Gastrocnemius medialis (tissue), 4 donors: Measurements from ENCODE around the gene GALNT7. TPM values are rescaled to one million over a fixed set of nuclear protein-coding genes. Genes with fewer than 3 reads are reported as not detected.
A peak's percentile ranks its signal among the peaks of the same experiment; 100 is the strongest.

Experiments
- ATAC-seq, 2 donors: fragments of 150-250 bp; one replicate each; pipeline ENCODE4 v1.9.1; 2016
- DNase-seq, 2 donors: peaks; one replicate each; pipeline ENCODE4 v3.0.0-alpha.2; 2019
- H3K27ac ChIP-seq, 4 donors: fragments of 200-600 bp; sonication (generic); 1 replicate in 1 of 4; 2 replicates in 3 of 4; pipeline ENCODE4 v1.5.1; 2016 to 2018; ENCODE audit warnings: mild to moderate bottlenecking in 2 of 4, moderate library complexity in 1 of 4
- H3K27me3 ChIP-seq, 3 donors: fragments of 200-600 bp; sonication (generic) in 2 of 3; 1 replicate in 1 of 3; 2 replicates in 2 of 3; pipeline versions ENCODE4 v1.5.1 to v1.6.0; 2016 to 2019; ENCODE audit warnings: mild to moderate bottlenecking in 1 of 3, moderate library complexity in 1 of 3
- H3K36me3 ChIP-seq, 2 donors: fragments of 200-600 bp; sonication (generic) in 1 of 2; one replicate each; pipeline ENCODE4 v1.5.1; 2017 to 2018
- H3K4me1 ChIP-seq, 2 donors: fragments of 200-600 bp; sonication (generic) in 1 of 2; one replicate each; pipeline ENCODE4 v1.5.1; 2016 to 2017; ENCODE audit warnings: mild to moderate bottlenecking in 2 of 2
- H3K4me3 ChIP-seq, 4 donors: fragments of 200-600 bp; sonication (generic) in 3 of 4; 1 replicate in 1 of 4; 2 replicates in 3 of 4; pipeline ENCODE4 v1.5.1; 2016 to 2019; ENCODE audit warnings: mild to moderate bottlenecking in 2 of 4
- H3K9me3 ChIP-seq, 3 donors: fragments of 200-600 bp; sonication (generic) in 2 of 3; 1 replicate in 1 of 3; 2 replicates in 2 of 3; pipeline ENCODE4 v1.5.1; 2016 to 2019
- POLR2A ChIP-seq, 2 donors: fragments of 450-650 bp; IDR thresholded peaks; one replicate each; pipeline ENCODE4 v1.6.1; 2017; ENCODE audit warnings: antibody characterized with exemption in 2 of 2, mild to moderate bottlenecking in 2 of 2, moderate library complexity in 2 of 2
- in situ Hi-C, 4 donors: fragments of 200-750 bp; cut with MboI; loops; one replicate each; pipeline versions ENCODE4 v1.15.0 to v1.8.0; 2017; ENCODE audit warnings: low sequenced_read_pairs in 4 of 4
- intact Hi-C: fragments of 100-400 bp; cut with DNase I; formaldehyde crosslinking; loops from one replicate; pipeline ENCODE4 v1.15.1; 2023; ENCODE audit warnings: low total_unique reads
- total RNA-seq, 4 donors: library from RNA; depleted of rRNA; stranded (reverse); fragments of >200 nt; gene quantifications; one replicate each; pipeline versions ENCODE4 v1.1.0 to v1.2.3, GENCODE V29; 2016
- TF ChIP-seq, protein P1 (sequence below), 5 experiments: fragments of 450-650 bp in 3 of 5; fragments of 200-600 bp in 2 of 5; sonication (generic) in 2 of 5; IDR thresholded peaks in 4 of 5; conservative IDR thresholded peaks in 1 of 5; 1 replicate in 4 of 5; 2 replicates in 1 of 5; pipeline ENCODE4 v1.5.1; 2016 to 2019; ENCODE audit warnings: antibody characterized with exemption in 5 of 5, mild to moderate bottlenecking in 3 of 5, moderate library complexity in 3 of 5

GALNT7 gene
- total RNA-seq, 4 donors from 2014 or later = 0.91 to 2.8 (median 1.1) TPM

DNA sequence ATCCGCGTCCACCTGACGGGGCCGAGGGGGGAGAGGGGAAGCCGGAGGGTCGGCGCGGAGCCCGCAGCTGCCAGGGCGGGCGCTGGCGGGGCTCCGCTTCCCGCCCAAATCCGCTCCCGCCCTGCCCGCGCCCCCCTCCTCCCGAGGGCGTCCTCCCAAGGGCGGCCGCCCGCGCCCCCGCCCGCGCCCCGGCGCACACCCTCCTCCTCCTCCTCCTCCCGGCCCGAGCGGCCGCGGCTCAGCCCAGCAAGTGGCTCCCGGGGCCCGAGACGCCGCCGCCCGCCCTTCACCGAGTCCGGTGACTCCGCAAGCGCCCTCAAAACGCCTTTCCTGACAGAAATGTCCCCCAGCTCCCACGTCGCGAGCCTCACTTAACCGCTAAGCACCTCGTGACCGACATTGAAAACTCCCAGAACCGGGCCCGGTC, 165.1 kb downstream of the GALNT7 start:
- DNase-seq (peak in 1 of 2 donors; percentile 21), ATAC-seq (peak; percentile 14 to 20)
- in situ Hi-C loops = loop anchor here in 1 of 4 donors (25.0 kb wide), 1 partner anchor 954 kb away; the partner anchor contains the start of genes CEP44 and FBXO8
- peak overlapping the region; percentile 94 to 99 (median 98) for H3K27ac ChIP-seq
- H3K9me3 ChIP-seq = no peaks in the 10 kb centered on the region
- intact Hi-C loops = loop anchor here (1.0 to 2.0 kb wide), 2 partner anchors 38 to 949 kb away; partner anchors contain the start of genes CEP44 and FBXO8
- no peaks in the 10 kb centered on the region for H3K27me3 ChIP-seq
- peaks cover 0 to 32% of the 10 kb centered on the region in 2 donors for H3K36me3 ChIP-seq
- peak overlapping the region; percentile 83 to 98 (median 92) for H3K4me3 ChIP-seq
- peaks cover 8 to 20% of the 10 kb centered on the region in 2 donors for H3K4me1 ChIP-seq
- TF ChIP-seq, protein P1, sequence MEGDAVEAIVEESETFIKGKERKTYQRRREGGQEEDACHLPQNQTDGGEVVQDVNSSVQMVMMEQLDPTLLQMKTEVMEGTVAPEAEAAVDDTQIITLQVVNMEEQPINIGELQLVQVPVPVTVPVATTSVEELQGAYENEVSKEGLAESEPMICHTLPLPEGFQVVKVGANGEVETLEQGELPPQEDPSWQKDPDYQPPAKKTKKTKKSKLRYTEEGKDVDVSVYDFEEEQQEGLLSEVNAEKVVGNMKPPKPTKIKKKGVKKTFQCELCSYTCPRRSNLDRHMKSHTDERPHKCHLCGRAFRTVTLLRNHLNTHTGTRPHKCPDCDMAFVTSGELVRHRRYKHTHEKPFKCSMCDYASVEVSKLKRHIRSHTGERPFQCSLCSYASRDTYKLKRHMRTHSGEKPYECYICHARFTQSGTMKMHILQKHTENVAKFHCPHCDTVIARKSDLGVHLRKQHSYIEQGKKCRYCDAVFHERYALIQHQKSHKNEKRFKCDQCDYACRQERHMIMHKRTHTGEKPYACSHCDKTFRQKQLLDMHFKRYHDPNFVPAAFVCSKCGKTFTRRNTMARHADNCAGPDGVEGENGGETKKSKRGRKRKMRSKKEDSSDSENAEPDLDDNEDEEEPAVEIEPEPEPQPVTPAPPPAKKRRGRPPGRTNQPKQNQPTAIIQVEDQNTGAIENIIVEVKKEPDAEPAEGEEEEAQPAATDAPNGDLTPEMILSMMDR (IDR thresholded peaks at IDR 0.05 in 4 of 5, conservative IDR thresholded peaks at IDR 0.05 in 1 of 5) = no peak
- no peak for TF ChIP-seq POLR2A (IDR thresholded peaks at IDR 0.05)

DNA sequence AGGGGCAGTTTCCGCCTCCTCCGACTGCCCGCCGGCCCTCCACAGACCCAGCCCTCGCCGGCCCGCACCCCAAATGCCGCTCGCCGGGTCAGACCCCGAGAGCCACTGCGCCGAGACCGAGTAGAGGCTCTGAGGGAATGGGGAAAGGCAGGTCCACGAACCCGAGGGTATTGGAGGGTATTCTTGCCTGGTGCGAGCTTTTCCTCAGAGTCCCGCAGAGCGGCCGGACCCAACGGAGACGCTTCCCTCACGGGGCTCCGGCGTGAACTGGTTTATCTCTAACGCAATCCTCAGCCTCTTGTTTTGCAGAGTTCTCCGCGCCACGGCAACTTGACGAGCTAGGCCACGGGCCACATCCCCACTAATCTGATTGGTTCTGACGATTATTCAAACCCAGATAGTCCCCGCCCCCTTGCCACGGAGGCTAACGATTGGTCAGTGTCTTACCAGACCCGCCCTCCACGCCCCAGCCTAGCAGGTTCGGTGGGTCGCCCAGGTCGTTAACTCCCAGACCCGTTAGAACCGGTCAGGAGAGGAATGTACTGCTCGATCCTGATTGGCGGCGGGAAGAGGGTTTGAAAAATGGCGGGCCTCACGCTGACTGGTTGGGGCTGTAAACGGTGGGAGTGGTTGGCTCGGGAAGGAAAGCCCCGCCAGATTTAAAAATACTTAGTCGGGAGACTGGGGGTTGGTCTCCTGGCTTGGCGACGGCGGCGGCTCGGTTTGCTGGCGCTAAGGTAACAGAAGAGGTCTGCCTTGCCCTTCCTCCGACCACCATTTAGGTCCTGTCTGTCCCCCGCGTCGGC, 165.7 kb downstream of the GALNT7 start, which contains the start of gene HMGB2:
Gene HMGB2, minus strand, starts transcription at position 274 of the 806 bp plus-strand sequence. CDS start 709 bp downstream, outside the sequence.
- peak; percentile 93 to 98 for TF ChIP-seq POLR2A (IDR thresholded peaks at IDR 0.05)
- TF ChIP-seq, protein P1 (IDR thresholded peaks at IDR 0.05 in 4 of 5, conservative IDR thresholded peaks at IDR 0.05 in 1 of 5) = no peak
- H3K36me3 ChIP-seq = peaks cover 0 to 26% of the 10 kb centered on the region in 2 donors
- DNase-seq = peak; percentile 100
- intact Hi-C loops (loop anchor here (1.0 to 2.0 kb wide), 2 partner anchors 37 to 949 kb away; partner anchors contain the start of genes CEP44 and FBXO8), in situ Hi-C loops (loop anchor here in 1 of 4 donors (25.0 kb wide), 1 partner anchor 953 kb away; the partner anchor contains the start of genes CEP44 and FBXO8)
- no peaks in the 10 kb centered on the region for H3K27me3 ChIP-seq
- peak within 1 kb of the TSS; percentile 83 to 98 (median 92) for H3K4me3 ChIP-seq
- peak; percentile 95 to 96 for ATAC-seq
- no peaks in the 10 kb centered on the region for H3K9me3 ChIP-seq
- H3K27ac ChIP-seq = peak within 1 kb of the TSS; percentile 94 to 99 (median 98)
- H3K4me1 ChIP-seq = peaks cover 8 to 20% of the 10 kb centered on the region in 2 donors

DNA sequence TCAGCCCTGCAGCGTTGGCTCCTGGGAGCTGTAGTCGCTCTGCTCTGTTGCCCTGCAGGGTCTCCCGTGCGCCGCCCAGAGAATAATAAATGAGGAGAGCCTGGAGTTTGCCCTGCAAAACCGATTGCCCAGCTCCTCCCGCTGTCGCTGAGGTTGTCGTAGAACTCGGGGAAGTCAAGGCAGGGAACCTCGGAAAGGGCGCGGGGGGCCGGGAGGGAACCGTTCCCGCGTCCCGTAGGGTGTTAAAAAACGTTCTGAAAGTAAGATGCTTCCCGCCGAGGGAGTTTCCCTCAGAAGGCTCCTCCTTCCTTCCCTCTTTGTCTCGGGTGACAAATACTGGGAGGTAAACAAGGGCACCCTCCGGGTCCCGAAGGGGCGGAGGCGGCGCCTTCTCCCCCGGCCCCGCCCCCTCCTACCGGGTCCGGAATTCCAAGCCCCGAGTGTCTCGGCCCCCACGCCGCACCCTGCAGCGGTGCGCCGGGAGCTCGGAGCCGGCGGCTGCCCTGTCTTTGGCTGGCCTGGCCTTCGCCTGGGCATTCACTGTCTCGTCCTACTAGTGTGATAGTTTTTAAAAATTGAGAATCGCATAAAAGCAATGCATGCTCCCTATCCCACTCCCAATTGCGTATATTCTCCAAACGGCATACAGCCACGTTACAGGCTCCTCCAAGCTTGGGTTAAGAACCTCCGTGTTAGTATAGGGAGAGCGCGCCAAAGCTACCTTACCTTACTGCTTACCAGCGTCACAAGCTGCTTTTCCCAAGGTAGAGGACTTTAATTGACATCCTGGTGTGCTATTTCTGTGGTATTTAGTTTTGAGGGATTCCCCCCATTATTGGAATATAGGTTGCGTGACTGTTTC, 166.5 kb downstream of the GALNT7 start:
- H3K4me3 ChIP-seq = peak overlapping the region; percentile 83 to 96 (median 87)
- no peaks in the 10 kb centered on the region for H3K9me3 ChIP-seq
- DNase-seq (peak; percentile 32 to 35), ATAC-seq (peak; percentile 30 to 31)
- in situ Hi-C loops (loop anchor here in 2 of 4 donors (5.0 to 25.0 kb wide), 3 partner anchors 37 to 952 kb away; partner anchors contain the start of genes CEP44 (in 1 of the 2), FBXO8 (in 1 of the 2) and SAP30 (in 1 of the 2)), intact Hi-C loops (loop anchor here (1.0 to 2.0 kb wide), 2 partner anchors 36 to 948 kb away; partner anchors contain the start of genes CEP44 and FBXO8)
- peaks cover 8 to 20% of the 10 kb centered on the region in 2 donors for H3K4me1 ChIP-seq
- H3K27me3 ChIP-seq = no peaks in the 10 kb centered on the region
- peaks cover 0 to 17% of the 10 kb centered on the region in 2 donors for H3K36me3 ChIP-seq
- peak overlapping the region; percentile 13 to 99 (median 96) for H3K27ac ChIP-seq
- TF ChIP-seq POLR2A (IDR thresholded peaks at IDR 0.05) = no peak
- TF ChIP-seq, protein P1 (IDR thresholded peaks at IDR 0.05 in 4 of 5, conservative IDR thresholded peaks at IDR 0.05 in 1 of 5) = no peak

DNA sequence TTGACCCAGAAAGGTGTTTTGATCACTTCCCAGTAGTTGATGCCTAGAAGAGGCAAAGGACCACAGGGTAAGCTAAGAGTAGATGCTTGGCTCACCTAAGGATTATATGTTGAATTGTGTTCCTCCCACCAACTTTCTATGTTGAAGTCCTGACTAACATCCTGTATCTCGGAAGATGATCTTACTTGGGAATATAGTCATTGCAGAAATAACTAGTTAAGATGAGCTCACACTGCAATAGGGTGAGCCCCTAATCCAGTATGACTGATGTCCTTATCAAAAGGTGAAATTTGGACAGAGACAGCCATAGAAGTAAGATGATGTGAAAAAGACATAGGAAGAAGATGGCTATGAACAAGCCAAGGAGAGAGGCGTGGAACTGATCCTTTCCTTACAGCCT, 168.9 kb downstream of the GALNT7 start:
- DNase-seq = no peak
- Histone ChIP-seq H3K4me1 (peaks cover 8 to 14% of the 10 kb centered on the region in 2 donors), H3K27me3 (no peaks in the 10 kb centered on the region), H3K9me3 (no peaks in the 10 kb centered on the region), H3K36me3 (peaks cover 0 to 2% of the 10 kb centered on the region in 2 donors), H3K4me3 (no peak overlapping the region), H3K27ac (no peak overlapping the region)
- no peak for ATAC-seq
- in situ Hi-C loops (loop anchor here in 2 of 4 donors (5.0 to 25.0 kb wide), 3 partner anchors 35 to 950 kb away; partner anchors contain the start of genes CEP44 (in 1 of the 2), FBXO8 (in 1 of the 2) and SAP30 (in 1 of the 2)), intact Hi-C loops (no loop called here)
- no peak for TF ChIP-seq POLR2A (IDR thresholded peaks at IDR 0.05)
- TF ChIP-seq, protein P1 (IDR thresholded peaks at IDR 0.05 in 4 of 5, conservative IDR thresholded peaks at IDR 0.05 in 1 of 5) = no peak
